Measurements from ENCODE around the gene PPIE.
"Not testable (repeated sequence)": the region's sequence is repeated elsewhere in the genome, so short reads cannot be mapped to it uniquely, and the experiment has no call there.

Gene PPIE

GRCh38 chr1:39786303-39787107, 47.8 kb downstream of the PPIE start:
- not testable (repeated sequence) for H3K4me3 ChIP-seq (ENCODE audit: low read length); H3K9ac ChIP-seq (ENCODE audit: low read length)
- peaks cover 53% of the 10 kb centered on the region for H3K79me2 ChIP-seq (ENCODE audit: low read length)

GRCh38 chr1:39787108-39787375, 48.4 kb downstream of the PPIE start:
- H3K4me3 ChIP-seq (ENCODE audit: low read length); H4K20me1 ChIP-seq (ENCODE audit: insufficient read depth, low read length); H2AFZ ChIP-seq (ENCODE audit: low read length); H3K27me3 ChIP-seq (replicated peaks; ENCODE audit: insufficient read depth, low read length); H3K27ac ChIP-seq (ENCODE audit: low read length); H3K36me3 ChIP-seq (replicated peaks; ENCODE audit: insufficient read depth, low read length); H3F3A ChIP-seq (ENCODE audit: insufficient read depth, low read length); H3K9me3 ChIP-seq (replicated peaks; ENCODE audit: insufficient read depth, low read length); DNase-seq; H3K4me1 ChIP-seq (ENCODE audit: low read length); H3K9me2 ChIP-seq (replicated peaks; ENCODE audit: insufficient read depth, low read length); H3K9ac ChIP-seq (ENCODE audit: low read length): not testable (repeated sequence)
- H3K79me2 ChIP-seq (ENCODE audit: low read length) = peaks cover 48% of the 10 kb centered on the region
- peak overlapping the region; percentile 73; the same call in 1 of the 2 replicates for H3K4me2 ChIP-seq (ENCODE audit: low read depth, low read length)

More at GRCh38 chr1:39786303-39787107, 47.8 kb downstream of the PPIE start:
- not testable (repeated sequence) for H3K36me3 ChIP-seq (replicated peaks; ENCODE audit: insufficient read depth, low read length); DNase-seq; H4K20me1 ChIP-seq (ENCODE audit: insufficient read depth, low read length); H3K4me2 ChIP-seq (ENCODE audit: low read depth, low read length); H3K9me3 ChIP-seq (replicated peaks; ENCODE audit: insufficient read depth, low read length); H3F3A ChIP-seq (ENCODE audit: insufficient read depth, low read length); H3K9me2 ChIP-seq (replicated peaks; ENCODE audit: insufficient read depth, low read length); H3K27me3 ChIP-seq (replicated peaks; ENCODE audit: insufficient read depth, low read length); H3K27ac ChIP-seq (ENCODE audit: low read length); H3K4me1 ChIP-seq (ENCODE audit: low read length); H2AFZ ChIP-seq (ENCODE audit: low read length)

GRCh38 chr1:39787468-39787867, 48.8 kb downstream of the PPIE start:
- Histone ChIP-seq H3K9me2 (replicated peaks; ENCODE audit: insufficient read depth, low read length) (no peaks in the 10 kb centered on the region), H3K27ac (ENCODE audit: low read length) (no peak overlapping the region), H3K79me2 (ENCODE audit: low read length) (peaks cover 45% of the 10 kb centered on the region), H3K9me3 (replicated peaks; ENCODE audit: insufficient read depth, low read length) (no peaks in the 10 kb centered on the region), H3K4me1 (ENCODE audit: low read length) (peaks cover 2% of the 10 kb centered on the region), H3K36me3 (replicated peaks; ENCODE audit: insufficient read depth, low read length) (0 out of 2 replicates have a peak, but pooled peaks cover 5% of the 10 kb centered on the region), H3F3A (ENCODE audit: insufficient read depth, low read length) (peaks cover 5% of the 10 kb centered on the region), H3K27me3 (replicated peaks; ENCODE audit: insufficient read depth, low read length) (no peaks in the 10 kb centered on the region), H2AFZ (ENCODE audit: low read length) (no peak overlapping the region), H3K4me2 (ENCODE audit: low read depth, low read length) (peak overlapping the region; percentile 73; the same call in 1 of the 2 replicates), H3K9ac (ENCODE audit: low read length) (no peak overlapping the region), H4K20me1 (ENCODE audit: insufficient read depth, low read length) (no peaks in the 10 kb centered on the region), H3K4me3 (ENCODE audit: low read length) (peak overlapping the region; percentile 42; the same call in 1 of the 2 replicates)
- DNase-seq = no peak
- no peak for TF ChIP-seq EZH2 (optimal IDR thresholded peaks at IDR 0.05; ENCODE audit: low read depth, low read length)
- TF ChIP-seq EZH2phosphoT487 (IDR thresholded peaks at IDR 0.05; ENCODE audit: low read length) = no peak
- TF ChIP-seq CTCF (IDR thresholded peaks at IDR 0.05; ENCODE audit: low read length) = no peak

- H3K9ac ChIP-seq (ENCODE audit: low read length); H3K36me3 ChIP-seq (replicated peaks; ENCODE audit: insufficient read depth, low read length); H3K9me2 ChIP-seq (replicated peaks; ENCODE audit: insufficient read depth, low read length); H3K27ac ChIP-seq (ENCODE audit: low read length); H3K4me1 ChIP-seq (ENCODE audit: low read length); H3K27me3 ChIP-seq (replicated peaks; ENCODE audit: insufficient read depth, low read length); H3K9me3 ChIP-seq (replicated peaks; ENCODE audit: insufficient read depth, low read length); H2AFZ ChIP-seq (ENCODE audit: low read length); H3F3A ChIP-seq (ENCODE audit: insufficient read depth, low read length); DNase-seq; H3K4me3 ChIP-seq (ENCODE audit: low read length); H4K20me1 ChIP-seq (ENCODE audit: insufficient read depth, low read length): not testable (repeated sequence)
- Histone ChIP-seq H3K4me2 (ENCODE audit: low read depth, low read length) (peak overlapping the region; percentile 73; the same call in 1 of the 2 replicates), H3K79me2 (ENCODE audit: low read length) (peaks cover 41% of the 10 kb centered on the region)
Observed at GRCh38 chr1:39787964-39788363, 49.3 kb downstream of the PPIE start.

GRCh38 chr1:39788426-39788757, 49.7 kb downstream of the PPIE start:
- Histone ChIP-seq H3F3A (ENCODE audit: insufficient read depth, low read length) (peaks cover 5% of the 10 kb centered on the region), H3K27me3 (replicated peaks; ENCODE audit: insufficient read depth, low read length) (no peaks in the 10 kb centered on the region), H3K9ac (ENCODE audit: low read length) (no peak overlapping the region), H3K36me3 (replicated peaks; ENCODE audit: insufficient read depth, low read length) (no peaks in the 10 kb centered on the region), H4K20me1 (ENCODE audit: insufficient read depth, low read length) (no peaks in the 10 kb centered on the region), H3K4me2 (ENCODE audit: low read depth, low read length) (peak overlapping the region; percentile 49; the same call in 1 of the 2 replicates), H3K27ac (ENCODE audit: low read length) (no peak overlapping the region), H3K9me3 (replicated peaks; ENCODE audit: insufficient read depth, low read length) (no peaks in the 10 kb centered on the region), H3K4me1 (ENCODE audit: low read length) (peaks cover 9% of the 10 kb centered on the region), H3K79me2 (ENCODE audit: low read length) (peaks cover 37% of the 10 kb centered on the region), H2AFZ (ENCODE audit: low read length) (peak overlapping the region; percentile 65; the same call in 1 of the 2 replicates), H3K9me2 (replicated peaks; ENCODE audit: insufficient read depth, low read length) (no peaks in the 10 kb centered on the region), H3K4me3 (ENCODE audit: low read length) (peak overlapping the region; percentile 71; the same call in 1 of the 2 replicates)
- TF ChIP-seq CTCF (IDR thresholded peaks at IDR 0.05; ENCODE audit: low read length) (no peak), EZH2 (optimal IDR thresholded peaks at IDR 0.05; ENCODE audit: low read depth, low read length) (no peak), EZH2phosphoT487 (IDR thresholded peaks at IDR 0.05; ENCODE audit: low read length) (no peak)
- DNase-seq = no peak

All from MM.1S (cell line).